Lower leg skin (tissue), 4 donors: ENCODE results near the gene INSL3. TPM values are rescaled to one million over a fixed set of nuclear protein-coding genes. Genes with fewer than 3 reads are reported as not detected.
"Not testable (repeated sequence)": the region's sequence is repeated elsewhere in the genome, so short reads cannot be mapped to it uniquely, and the experiment has no call there.

ENCODE experiments used
- DNase-seq, 2 donors: peaks; one replicate each; pipeline ENCODE4 v3.0.0-alpha.2; 2019; ENCODE audit warnings: low spot score in 2 of 2
- H3K4me3 ChIP-seq: fragments of 200-600 bp; sonication (generic); 2 replicates; pipeline ENCODE4 v1.5.1; 2017; ENCODE audit warnings: mild to moderate bottlenecking, low read depth; ENCODE audit not compliant: poor library complexity, severe bottlenecking
- POLR2A ChIP-seq, 2 donors: fragments of 450-650 bp; IDR thresholded peaks; one replicate each; pipeline ENCODE4 v1.6.1; 2016 to 2017; ENCODE audit warnings: antibody characterized with exemption in 2 of 2, mild to moderate bottlenecking in 1 of 2, moderate library complexity in 1 of 2
- WGBS, 2 donors: methylation state at CpG; one replicate each; pipeline ENCODE4 v1.1.5; 2018; 5-methylcytosine and 5-hydroxymethylcytosine counted together
- intact Hi-C: fragments of 100-400 bp; cut with DNase I; formaldehyde crosslinking; loops from one replicate; pipeline ENCODE4 v1.15.0; 2023; ENCODE audit warnings: low total_unique reads
- total RNA-seq, 4 donors: library from RNA; depleted of rRNA; stranded (reverse); fragments of >200 nt; gene quantifications; one replicate each; pipeline ENCODE4 v1.1.0, GENCODE V29; 2016
- TF ChIP-seq, protein P1 (sequence below), 3 donors: fragments of 450-650 bp; IDR thresholded peaks; one replicate each; pipeline ENCODE4 v1.5.1; 2016; ENCODE audit warnings: antibody characterized with exemption in 3 of 3, mild to moderate bottlenecking in 3 of 3, moderate library complexity in 2 of 3

The INSL3 gene
- total RNA-seq, 4 donors from 2014 or later: not detected

DNA sequence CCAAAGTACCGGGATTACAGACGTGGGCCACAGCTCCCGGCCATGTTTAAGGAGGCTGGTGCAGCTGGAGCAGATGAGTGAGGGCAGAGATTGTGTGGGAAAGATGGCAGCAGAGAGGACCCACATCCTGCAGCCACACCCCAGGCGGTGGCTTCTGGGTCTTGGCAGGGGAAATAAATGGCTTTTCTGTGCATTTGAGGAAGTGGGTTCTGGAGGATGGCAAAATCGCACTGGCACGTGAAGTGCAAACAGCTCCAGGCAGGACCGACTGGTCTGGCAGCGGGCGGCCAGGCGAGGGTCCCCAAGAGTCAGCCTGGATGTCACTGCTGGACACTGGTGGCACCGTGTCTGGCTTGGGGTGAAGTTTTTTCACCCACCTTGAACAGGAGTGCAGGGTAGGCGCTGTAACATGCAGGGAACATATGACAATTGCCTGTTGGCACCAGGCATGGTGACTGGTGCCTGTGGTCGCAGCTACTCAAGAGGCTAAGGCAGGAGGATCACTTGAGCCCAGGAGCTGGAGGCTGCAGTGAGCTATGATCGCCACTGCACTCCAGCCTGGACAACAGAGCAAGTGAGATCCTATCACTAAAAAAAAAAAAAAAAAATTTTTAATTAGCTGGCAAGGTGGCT is 17.9 kb downstream of the INSL3 start:
- 53 to 58% methylated on average over 14 of the region's 14 CpGs for WGBS, 2 donors
- DNase-seq: no peak
- H3K4me3 ChIP-seq: no peak overlapping the region
- TF ChIP-seq, protein P1, sequence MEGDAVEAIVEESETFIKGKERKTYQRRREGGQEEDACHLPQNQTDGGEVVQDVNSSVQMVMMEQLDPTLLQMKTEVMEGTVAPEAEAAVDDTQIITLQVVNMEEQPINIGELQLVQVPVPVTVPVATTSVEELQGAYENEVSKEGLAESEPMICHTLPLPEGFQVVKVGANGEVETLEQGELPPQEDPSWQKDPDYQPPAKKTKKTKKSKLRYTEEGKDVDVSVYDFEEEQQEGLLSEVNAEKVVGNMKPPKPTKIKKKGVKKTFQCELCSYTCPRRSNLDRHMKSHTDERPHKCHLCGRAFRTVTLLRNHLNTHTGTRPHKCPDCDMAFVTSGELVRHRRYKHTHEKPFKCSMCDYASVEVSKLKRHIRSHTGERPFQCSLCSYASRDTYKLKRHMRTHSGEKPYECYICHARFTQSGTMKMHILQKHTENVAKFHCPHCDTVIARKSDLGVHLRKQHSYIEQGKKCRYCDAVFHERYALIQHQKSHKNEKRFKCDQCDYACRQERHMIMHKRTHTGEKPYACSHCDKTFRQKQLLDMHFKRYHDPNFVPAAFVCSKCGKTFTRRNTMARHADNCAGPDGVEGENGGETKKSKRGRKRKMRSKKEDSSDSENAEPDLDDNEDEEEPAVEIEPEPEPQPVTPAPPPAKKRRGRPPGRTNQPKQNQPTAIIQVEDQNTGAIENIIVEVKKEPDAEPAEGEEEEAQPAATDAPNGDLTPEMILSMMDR (IDR thresholded peaks at IDR 0.05): no peak
- TF ChIP-seq POLR2A (IDR thresholded peaks at IDR 0.05): no peak
- intact Hi-C loops: no loop called here

DNA sequence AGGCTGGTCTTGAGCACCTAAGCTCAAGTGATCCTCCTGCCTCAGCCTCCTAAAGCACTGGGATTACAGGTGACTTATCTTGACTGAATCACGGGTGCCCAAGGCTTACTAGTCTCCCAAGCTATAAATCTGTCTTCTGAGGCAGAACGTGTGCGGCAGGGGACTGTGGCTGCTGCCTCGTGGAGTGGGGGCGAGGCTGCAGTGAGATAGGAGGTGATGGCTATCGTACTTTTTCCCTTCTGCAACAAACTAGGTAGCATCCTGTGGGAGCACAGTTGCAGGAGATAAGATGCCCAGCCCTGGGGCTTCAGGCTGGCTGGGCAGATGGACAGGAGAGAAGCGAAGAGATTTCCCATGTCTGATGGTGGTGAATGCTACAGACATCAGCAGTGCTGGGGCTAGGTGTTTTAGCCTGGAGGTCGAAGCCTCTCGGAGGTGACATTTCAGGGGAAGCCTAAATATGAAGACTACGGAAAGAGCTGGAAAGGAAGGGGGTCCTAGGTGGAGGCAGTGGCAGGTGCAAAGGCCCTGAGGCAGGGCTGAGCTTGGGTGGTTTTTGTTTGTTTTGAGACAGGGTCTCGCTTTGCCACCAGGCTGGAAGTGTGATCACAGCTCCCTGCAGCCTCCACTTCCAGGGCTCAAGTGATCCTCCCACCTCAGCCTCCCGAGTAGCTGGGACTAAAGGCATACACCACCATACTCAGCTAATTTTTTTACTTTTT is 19.0 kb downstream of the INSL3 start:
- H3K4me3 ChIP-seq: no peak overlapping the region
- 57 to 67% methylated on average over 12 of the region's 12 CpGs for WGBS, 2 donors
- no peak for DNase-seq
- TF ChIP-seq, protein P1 (IDR thresholded peaks at IDR 0.05): no peak
- no peak for TF ChIP-seq POLR2A (IDR thresholded peaks at IDR 0.05)
- intact Hi-C loops: no loop called here

DNA sequence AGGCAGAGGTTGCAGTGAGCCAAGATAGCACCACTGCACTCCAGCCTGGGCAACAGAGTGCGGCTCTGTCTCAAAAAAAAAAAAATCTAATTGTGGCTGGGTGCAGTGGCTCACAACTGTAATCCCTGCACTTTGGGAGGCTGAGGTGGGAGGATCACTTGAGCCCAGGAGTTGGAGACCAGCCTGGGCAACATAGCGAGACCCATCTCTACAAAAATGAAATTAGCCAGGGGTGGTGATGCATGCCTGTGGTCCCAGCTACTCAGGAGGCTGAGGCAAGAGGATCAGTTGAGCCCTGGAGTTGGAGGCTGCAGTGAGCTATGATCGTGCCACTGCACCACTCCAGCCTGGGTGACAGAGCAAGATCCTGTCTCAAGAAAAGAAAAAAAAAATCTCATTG is 22.7 kb downstream of the INSL3 start:
- intact Hi-C loops, DNase-seq, H3K4me3 ChIP-seq: not testable (repeated sequence)
- 90 to 95% methylated on average over 3 of the region's 3 CpGs for WGBS, 2 donors

DNA sequence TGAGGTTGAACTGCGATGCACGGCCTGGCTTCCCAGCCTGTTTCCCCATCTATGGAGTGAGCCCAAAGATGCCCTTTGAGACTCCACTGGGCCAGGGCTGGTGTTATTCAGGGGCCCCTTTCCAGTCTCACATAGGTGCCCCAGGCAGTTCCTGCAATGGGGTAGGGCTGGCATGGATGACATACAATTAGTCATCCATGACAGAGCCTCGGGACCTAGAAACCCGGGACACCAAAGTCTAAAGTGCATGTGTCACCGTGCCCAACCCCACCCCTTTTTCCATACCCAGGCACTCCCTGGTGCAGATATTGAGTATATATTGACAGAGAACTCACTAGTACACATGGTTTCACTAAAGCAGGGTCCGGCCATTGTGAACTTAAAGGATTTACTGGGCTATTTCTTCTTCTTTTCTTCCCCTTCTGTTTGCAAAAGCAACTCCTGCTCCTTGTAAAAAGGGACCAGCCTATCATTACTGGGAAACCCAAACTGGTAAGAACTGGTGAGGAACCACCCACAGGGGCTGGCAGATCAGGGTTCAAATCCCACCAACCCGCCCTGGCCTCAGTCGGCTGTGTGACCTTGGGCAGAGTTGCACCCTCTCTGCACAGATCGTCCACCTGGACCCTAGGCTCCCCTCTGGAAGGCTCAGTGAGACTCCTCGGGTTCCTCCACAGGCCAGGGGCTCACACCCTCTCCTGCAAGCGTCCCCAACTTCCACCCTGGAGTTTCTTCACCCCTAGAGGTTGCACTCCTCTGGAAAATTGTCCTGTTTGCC is 23.7 kb downstream of the INSL3 start:
- 51 to 54% methylated on average over 11 of the region's 11 CpGs for WGBS, 2 donors

DNA sequence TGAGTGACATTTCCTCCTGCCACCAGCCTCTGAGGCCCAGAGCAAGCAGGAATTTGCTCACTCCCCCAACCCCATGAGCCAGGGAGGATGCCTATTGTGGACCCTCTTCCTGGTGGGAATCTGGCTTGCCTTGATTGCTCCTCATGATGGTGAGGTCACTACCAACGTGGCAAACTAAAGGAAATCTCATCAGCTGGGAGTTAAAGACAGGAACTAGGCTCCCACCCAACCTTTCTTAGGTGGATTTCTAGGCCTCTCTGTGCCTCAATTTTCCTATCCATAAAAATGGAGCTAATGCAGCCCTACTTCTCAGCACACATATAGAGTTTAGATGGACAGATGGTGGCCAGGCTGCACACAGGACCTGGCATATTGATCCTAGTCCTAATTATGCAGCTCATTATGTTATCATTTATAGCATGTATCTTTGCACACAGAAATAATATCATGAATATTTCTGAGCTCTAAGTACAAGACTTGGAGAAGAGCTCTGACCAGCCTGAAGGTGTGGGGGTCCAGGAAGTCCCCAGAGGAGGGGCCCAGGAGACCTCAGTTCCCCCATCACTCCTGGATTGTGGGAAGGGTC is 24.4 kb downstream of the INSL3 start:
- TF ChIP-seq POLR2A (IDR thresholded peaks at IDR 0.05): no peak
- TF ChIP-seq, protein P1 (IDR thresholded peaks at IDR 0.05): no peak
- intact Hi-C loops: no loop called here
- WGBS, 2 donors: 47 to 57% methylated on average over 1 of the region's 1 CpG
- DNase-seq: no peak
- no peak overlapping the region for H3K4me3 ChIP-seq

More for the DNA sequence above, 23.7 kb downstream of the INSL3 start:
- TF ChIP-seq POLR2A (IDR thresholded peaks at IDR 0.05): no peak
- TF ChIP-seq, protein P1 (IDR thresholded peaks at IDR 0.05): no peak
- no peak overlapping the region for H3K4me3 ChIP-seq
- no peak for DNase-seq
- intact Hi-C loops: no loop called here
